ENCODE measurements around the gene GAB3. TPM values are rescaled to one million over a fixed set of nuclear protein-coding genes. Genes with fewer than 3 reads are reported as not detected.

GAB3 gene
- total and polyA plus RNA-seq, 2 of the 4 experiments (the other 2 are of a cell fraction), result 2.2 to 3.7 TPM

DNA sequence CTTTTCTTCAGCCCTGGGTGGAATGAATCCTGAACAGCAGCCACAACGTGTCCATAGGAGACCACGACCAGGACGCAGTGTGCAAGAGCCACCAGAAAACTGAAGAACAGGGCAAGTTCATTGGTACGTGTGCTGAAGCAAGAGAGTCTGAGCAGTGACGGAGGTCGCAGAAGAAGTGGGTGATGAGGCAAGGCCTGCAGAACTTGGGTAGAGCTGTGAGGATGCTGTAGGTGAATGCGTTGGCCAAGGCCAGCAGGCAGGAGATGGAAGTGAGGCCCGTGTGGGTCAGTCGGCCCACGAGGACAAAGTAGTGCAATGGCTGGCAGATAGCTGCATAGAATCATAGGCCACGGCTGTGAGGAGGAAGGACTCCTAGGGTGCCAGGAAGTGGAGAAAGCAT is 91.9 kb downstream of the GAB3 start:
- H2BK5ac ChIP-seq (ENCODE audit: low read depth, low read length, poor library complexity, severe bottlenecking), result no peak overlapping the region
- H3K27ac ChIP-seq (ENCODE audit: insufficient read depth, low read length), result no peak overlapping the region
- no peaks in the 10 kb centered on the region for H3K79me1 ChIP-seq (ENCODE audit: low read depth in 1 of 2, low read length in 2 of 2)
- dilution Hi-C loops (cut with HindIII; ENCODE audit: low sequenced_read_pairs, unreplicated experiment) (no loop called here), intact Hi-C loops (cut with micrococcal nuclease) (no loop called here), in situ Hi-C loops (cut with MboI; ENCODE audit: low sequenced_read_pairs) (no loop called here)
- no peak overlapping the region for H2BK20ac ChIP-seq (ENCODE audit: low read depth, low read length)
- H3K27me3 ChIP-seq (ENCODE audit: control insufficient read depth, insufficient read depth, low read length), result peaks cover 2% of the 10 kb centered on the region; the same call in 1 of the 2 replicates
- H3K9ac ChIP-seq (ENCODE audit: low read depth, low read length), result no peak overlapping the region
- no peak overlapping the region for H3K4me3 ChIP-seq (ENCODE audit: insufficient read depth, low read depth, low read length)
- no peak overlapping the region for H3K56ac ChIP-seq (ENCODE audit: extremely low read depth, insufficient read depth, low read length)
- no peaks in the 10 kb centered on the region for H3K9me1 ChIP-seq (ENCODE audit: insufficient read depth, low read length)
- no TSS peak for BruUV-seq (replicated peaks)
- no peak overlapping the region for H4K5ac ChIP-seq (ENCODE audit: low read depth, low read length)
- POLR2A ChIA-PET (ENCODE audit: unreplicated experiment), result no interaction called here
- no peak overlapping the region for H4K8ac ChIP-seq (ENCODE audit: low read depth in 2 of 2, low read length in 2 of 2)
- TF ChIP-seq MXI1 (IDR thresholded peaks at IDR 0.05; ENCODE audit: borderline replicate concordance, low read depth, low read length) (no peak), MAFK (IDR thresholded peaks at IDR 0.05; ENCODE audit: low read depth, low read length) (no peak), POLR2A (IDR thresholded peaks at IDR 0.05; ENCODE audit: low read depth, low read length) (no peak), CHD1 (IDR thresholded peaks at IDR 0.05; ENCODE audit: low read depth, low read length) (no peak), CEBPB (IDR thresholded peaks at IDR 0.05; ENCODE audit: low read depth, low read length) (no peak), BHLHE40 (IDR thresholded peaks at IDR 0.05; ENCODE audit: low read depth, low read length) (no peak), RAD21 (IDR thresholded peaks at IDR 0.05; ENCODE audit: low read length) (no peak), FOS (IDR thresholded peaks at IDR 0.05; ENCODE audit: low read depth, low read length) (no peak), SMC3 (IDR thresholded peaks at IDR 0.05; ENCODE audit: low read depth, low read length) (no peak), RFX5 (IDR thresholded peaks at IDR 0.05; ENCODE audit: low read depth, low read length) (no peak), RCOR1 (IDR thresholded peaks at IDR 0.05; ENCODE audit: insufficient replicate concordance, low read length) (no peak), MAZ (IDR thresholded peaks at IDR 0.05; ENCODE audit: borderline replicate concordance, low read depth, low read length) (no peak), NFE2L2 (IDR thresholded peaks at IDR 0.05; ENCODE audit: low read depth, low read length) (no peak)
- TF ChIP-seq, protein P1, sequence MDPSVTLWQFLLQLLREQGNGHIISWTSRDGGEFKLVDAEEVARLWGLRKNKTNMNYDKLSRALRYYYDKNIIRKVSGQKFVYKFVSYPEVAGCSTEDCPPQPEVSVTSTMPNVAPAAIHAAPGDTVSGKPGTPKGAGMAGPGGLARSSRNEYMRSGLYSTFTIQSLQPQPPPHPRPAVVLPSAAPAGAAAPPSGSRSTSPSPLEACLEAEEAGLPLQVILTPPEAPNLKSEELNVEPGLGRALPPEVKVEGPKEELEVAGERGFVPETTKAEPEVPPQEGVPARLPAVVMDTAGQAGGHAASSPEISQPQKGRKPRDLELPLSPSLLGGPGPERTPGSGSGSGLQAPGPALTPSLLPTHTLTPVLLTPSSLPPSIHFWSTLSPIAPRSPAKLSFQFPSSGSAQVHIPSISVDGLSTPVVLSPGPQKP (IDR thresholded peaks at IDR 0.05; ENCODE audit: borderline replicate concordance, low read depth, low read length), result no peak
- TF ChIP-seq, protein P2, sequence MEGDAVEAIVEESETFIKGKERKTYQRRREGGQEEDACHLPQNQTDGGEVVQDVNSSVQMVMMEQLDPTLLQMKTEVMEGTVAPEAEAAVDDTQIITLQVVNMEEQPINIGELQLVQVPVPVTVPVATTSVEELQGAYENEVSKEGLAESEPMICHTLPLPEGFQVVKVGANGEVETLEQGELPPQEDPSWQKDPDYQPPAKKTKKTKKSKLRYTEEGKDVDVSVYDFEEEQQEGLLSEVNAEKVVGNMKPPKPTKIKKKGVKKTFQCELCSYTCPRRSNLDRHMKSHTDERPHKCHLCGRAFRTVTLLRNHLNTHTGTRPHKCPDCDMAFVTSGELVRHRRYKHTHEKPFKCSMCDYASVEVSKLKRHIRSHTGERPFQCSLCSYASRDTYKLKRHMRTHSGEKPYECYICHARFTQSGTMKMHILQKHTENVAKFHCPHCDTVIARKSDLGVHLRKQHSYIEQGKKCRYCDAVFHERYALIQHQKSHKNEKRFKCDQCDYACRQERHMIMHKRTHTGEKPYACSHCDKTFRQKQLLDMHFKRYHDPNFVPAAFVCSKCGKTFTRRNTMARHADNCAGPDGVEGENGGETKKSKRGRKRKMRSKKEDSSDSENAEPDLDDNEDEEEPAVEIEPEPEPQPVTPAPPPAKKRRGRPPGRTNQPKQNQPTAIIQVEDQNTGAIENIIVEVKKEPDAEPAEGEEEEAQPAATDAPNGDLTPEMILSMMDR (conservative IDR thresholded peaks at IDR 0.05; ENCODE audit: low read depth, low read length), result no peak
- TF ChIP-seq, protein P3, sequence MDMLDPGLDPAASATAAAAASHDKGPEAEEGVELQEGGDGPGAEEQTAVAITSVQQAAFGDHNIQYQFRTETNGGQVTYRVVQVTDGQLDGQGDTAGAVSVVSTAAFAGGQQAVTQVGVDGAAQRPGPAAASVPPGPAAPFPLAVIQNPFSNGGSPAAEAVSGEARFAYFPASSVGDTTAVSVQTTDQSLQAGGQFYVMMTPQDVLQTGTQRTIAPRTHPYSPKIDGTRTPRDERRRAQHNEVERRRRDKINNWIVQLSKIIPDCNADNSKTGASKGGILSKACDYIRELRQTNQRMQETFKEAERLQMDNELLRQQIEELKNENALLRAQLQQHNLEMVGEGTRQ (IDR thresholded peaks at IDR 0.05; ENCODE audit: low read depth, low read length), result no peak
- DNase-seq, result no peak
- peaks cover 6% of the 10 kb centered on the region for H3K9me3 ChIP-seq (ENCODE audit: control insufficient read depth, insufficient read depth, low read length)
- no peak overlapping the region for H3K4ac ChIP-seq (ENCODE audit: low read depth, low read length)
- CTCF ChIA-PET, result no interaction called here
- no peaks in the 10 kb centered on the region for H3K36me3 ChIP-seq (ENCODE audit: control insufficient read depth, insufficient read depth, low read length)
- H3K18ac ChIP-seq (ENCODE audit: low read depth, low read length), result no peak overlapping the region
- no peak overlapping the region for H4K91ac ChIP-seq (ENCODE audit: insufficient read depth, low read depth, low read length)
- no peak overlapping the region for H3K23ac ChIP-seq (ENCODE audit: low read depth, low read length)
- no peak overlapping the region for H2BK120ac ChIP-seq (ENCODE audit: low read depth, low read length)
- no peaks in the 10 kb centered on the region for H4K20me1 ChIP-seq (ENCODE audit: insufficient read depth, low read length)
- H2BK15ac ChIP-seq (ENCODE audit: low read depth, low read length), result no peak overlapping the region
- no peak overlapping the region for H2AFZ ChIP-seq (replicated peaks; ENCODE audit: low read length, poor library complexity)
- H2AK5ac ChIP-seq (ENCODE audit: low read depth, low read length), result no peak overlapping the region
- H2AK9ac ChIP-seq (replicated peaks; ENCODE audit: low read depth, low read length, poor library complexity), result no peak overlapping the region
- no peak overlapping the region for H3K14ac ChIP-seq (replicated peaks; ENCODE audit: low read depth, low read length)
- no peaks in the 10 kb centered on the region for H3K4me1 ChIP-seq (ENCODE audit: control insufficient read depth, insufficient read depth, low read length)
- no peak for ATAC-seq (ENCODE audit: low read depth)
- WGBS, 2 experiments (ENCODE audit: extremely low coverage in 2 of 2, insufficient read length in 1 of 2), result 57% methylated on average over 7 of the region's 11 CpGs; no CpG with 5 or more reads in 1 of the 2 experiments
- H3K4me2 ChIP-seq (ENCODE audit: low read depth, low read length), result no peak overlapping the region
